ENCODE measurements around the gene PHRF1.

The PHRF1 gene

DNA sequence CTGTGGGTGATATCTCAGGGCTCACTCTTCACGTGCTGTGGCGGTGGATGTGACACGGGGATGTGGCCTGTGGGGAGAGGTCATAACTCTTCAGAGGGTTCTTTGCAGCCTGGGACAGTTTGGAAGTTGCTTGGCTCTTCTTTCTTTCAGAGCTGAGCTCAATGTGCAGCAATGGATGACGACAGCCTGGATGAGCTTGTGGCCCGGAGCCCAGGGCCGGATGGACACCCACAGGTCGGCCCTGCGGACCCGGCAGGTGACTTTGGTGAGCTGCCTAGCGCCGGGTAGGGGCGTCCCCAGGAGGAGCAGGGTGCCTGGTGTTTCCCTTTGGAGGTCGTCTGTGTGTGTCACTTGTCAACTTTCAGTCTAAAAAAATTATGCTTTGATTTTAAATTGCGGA lies 5.1 kb downstream of the PHRF1 start:
- Histone ChIP-seq H3K4me2 (ENCODE audit: low read depth, low read length) (no peak overlapping the region), H3K4me1 (ENCODE audit: low read length) (peaks cover 10% of the 10 kb centered on the region), H3K9ac (ENCODE audit: low read length) (no peak overlapping the region), H2AFZ (ENCODE audit: low read length) (no peak overlapping the region), H3K36me3 (replicated peaks; ENCODE audit: insufficient read depth, low read length) (peaks cover 6% of the 10 kb centered on the region; the same call in 1 of the 2 replicates), H3K9me3 (replicated peaks; ENCODE audit: insufficient read depth, low read length) (no peaks in the 10 kb centered on the region), H3K27ac (ENCODE audit: low read length) (no peak overlapping the region), H3K4me3 (ENCODE audit: low read length) (no peak overlapping the region), H3K79me2 (ENCODE audit: low read length) (peaks cover 81% of the 10 kb centered on the region), H3K9me2 (replicated peaks; ENCODE audit: insufficient read depth, low read length) (no peaks in the 10 kb centered on the region), H3K27me3 (replicated peaks; ENCODE audit: insufficient read depth, low read length) (no peaks in the 10 kb centered on the region), H3F3A (ENCODE audit: insufficient read depth, low read length) (no peaks in the 10 kb centered on the region), H4K20me1 (ENCODE audit: insufficient read depth, low read length) (peaks cover 48% of the 10 kb centered on the region)
- no peak for DNase-seq
- TF ChIP-seq, protein P1, sequence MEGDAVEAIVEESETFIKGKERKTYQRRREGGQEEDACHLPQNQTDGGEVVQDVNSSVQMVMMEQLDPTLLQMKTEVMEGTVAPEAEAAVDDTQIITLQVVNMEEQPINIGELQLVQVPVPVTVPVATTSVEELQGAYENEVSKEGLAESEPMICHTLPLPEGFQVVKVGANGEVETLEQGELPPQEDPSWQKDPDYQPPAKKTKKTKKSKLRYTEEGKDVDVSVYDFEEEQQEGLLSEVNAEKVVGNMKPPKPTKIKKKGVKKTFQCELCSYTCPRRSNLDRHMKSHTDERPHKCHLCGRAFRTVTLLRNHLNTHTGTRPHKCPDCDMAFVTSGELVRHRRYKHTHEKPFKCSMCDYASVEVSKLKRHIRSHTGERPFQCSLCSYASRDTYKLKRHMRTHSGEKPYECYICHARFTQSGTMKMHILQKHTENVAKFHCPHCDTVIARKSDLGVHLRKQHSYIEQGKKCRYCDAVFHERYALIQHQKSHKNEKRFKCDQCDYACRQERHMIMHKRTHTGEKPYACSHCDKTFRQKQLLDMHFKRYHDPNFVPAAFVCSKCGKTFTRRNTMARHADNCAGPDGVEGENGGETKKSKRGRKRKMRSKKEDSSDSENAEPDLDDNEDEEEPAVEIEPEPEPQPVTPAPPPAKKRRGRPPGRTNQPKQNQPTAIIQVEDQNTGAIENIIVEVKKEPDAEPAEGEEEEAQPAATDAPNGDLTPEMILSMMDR (IDR thresholded peaks at IDR 0.05; ENCODE audit: low read length), result no peak

DNA sequence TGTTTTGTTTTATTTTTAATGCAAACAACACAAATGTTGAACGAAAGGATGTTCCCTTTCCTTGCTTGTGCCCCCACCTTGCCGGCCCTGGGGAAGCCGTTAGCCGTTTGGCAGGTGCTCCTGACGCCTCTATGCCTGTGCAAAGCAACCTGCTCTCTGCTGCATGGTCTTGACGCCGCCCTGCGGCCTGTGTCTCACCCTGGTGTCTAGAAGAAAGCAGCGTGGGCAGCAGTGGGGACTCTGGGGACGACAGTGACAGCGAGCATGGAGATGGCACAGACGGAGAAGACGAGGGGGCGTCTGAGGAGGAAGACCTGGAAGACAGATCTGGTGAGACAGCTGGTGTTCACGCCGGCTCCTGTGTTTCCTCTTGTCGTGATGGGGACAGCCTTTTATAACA lies 5.5 kb downstream of the PHRF1 start:
- Histone ChIP-seq H3K36me3 (replicated peaks; ENCODE audit: insufficient read depth, low read length) (peaks cover 6% of the 10 kb centered on the region; the same call in 1 of the 2 replicates), H3K27ac (ENCODE audit: low read length) (no peak overlapping the region), H3K4me3 (ENCODE audit: low read length) (no peak overlapping the region), H3K27me3 (replicated peaks; ENCODE audit: insufficient read depth, low read length) (no peaks in the 10 kb centered on the region), H3K9me2 (replicated peaks; ENCODE audit: insufficient read depth, low read length) (no peaks in the 10 kb centered on the region), H3K9me3 (replicated peaks; ENCODE audit: insufficient read depth, low read length) (no peaks in the 10 kb centered on the region), H3K4me1 (ENCODE audit: low read length) (peaks cover 10% of the 10 kb centered on the region), H2AFZ (ENCODE audit: low read length) (no peak overlapping the region), H3K79me2 (ENCODE audit: low read length) (peaks cover 84% of the 10 kb centered on the region), H4K20me1 (ENCODE audit: insufficient read depth, low read length) (peaks cover 50% of the 10 kb centered on the region), H3K4me2 (ENCODE audit: low read depth, low read length) (no peak overlapping the region), H3F3A (ENCODE audit: insufficient read depth, low read length) (no peaks in the 10 kb centered on the region), H3K9ac (ENCODE audit: low read length) (no peak overlapping the region)
- DNase-seq, result no peak
- no peak for TF ChIP-seq EZH2 (optimal IDR thresholded peaks at IDR 0.05; ENCODE audit: low read depth, low read length)

DNA sequence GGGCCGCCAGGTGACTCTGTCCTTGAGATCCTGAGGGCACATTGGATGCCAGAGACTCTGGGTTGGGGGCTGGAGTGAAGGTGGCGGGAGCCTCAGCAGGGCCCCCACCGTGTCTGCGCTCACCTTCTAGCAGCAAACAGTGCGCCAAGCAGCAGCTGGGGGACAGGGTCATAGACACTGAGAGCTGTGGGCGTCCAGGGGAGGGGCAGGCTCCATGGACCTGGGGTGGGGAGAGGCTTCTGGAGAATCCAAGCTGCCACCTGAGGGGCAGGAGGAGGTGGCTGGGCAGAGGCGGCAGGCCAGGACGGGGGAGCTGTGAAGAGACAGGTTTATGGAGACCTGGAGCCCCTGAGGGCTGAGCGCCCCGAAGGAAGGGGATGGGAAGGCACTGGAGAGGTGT lies 8.0 kb downstream of the PHRF1 start:
- Histone ChIP-seq H2AFZ (ENCODE audit: low read length) (no peak overlapping the region), H3K4me3 (ENCODE audit: low read length) (no peak overlapping the region), H3K9me2 (replicated peaks; ENCODE audit: insufficient read depth, low read length) (no peaks in the 10 kb centered on the region), H3K4me2 (ENCODE audit: low read depth, low read length) (no peak overlapping the region), H4K20me1 (ENCODE audit: insufficient read depth, low read length) (peaks cover 28% of the 10 kb centered on the region), H3F3A (ENCODE audit: insufficient read depth, low read length) (no peaks in the 10 kb centered on the region), H3K36me3 (replicated peaks; ENCODE audit: insufficient read depth, low read length) (peaks cover 15% of the 10 kb centered on the region), H3K4me1 (ENCODE audit: low read length) (no peaks in the 10 kb centered on the region), H3K9me3 (replicated peaks; ENCODE audit: insufficient read depth, low read length) (no peaks in the 10 kb centered on the region), H3K27me3 (replicated peaks; ENCODE audit: insufficient read depth, low read length) (no peaks in the 10 kb centered on the region), H3K9ac (ENCODE audit: low read length) (no peak overlapping the region), H3K27ac (ENCODE audit: low read length) (no peak overlapping the region), H3K79me2 (ENCODE audit: low read length) (peaks cover 80% of the 10 kb centered on the region)
- TF ChIP-seq, protein P1 (IDR thresholded peaks at IDR 0.05; ENCODE audit: low read length), result no peak
- TF ChIP-seq EZH2phosphoT487 (IDR thresholded peaks at IDR 0.05; ENCODE audit: low read length) (no peak), EZH2 (optimal IDR thresholded peaks at IDR 0.05; ENCODE audit: low read depth, low read length) (no peak)
- no peak for DNase-seq

DNA sequence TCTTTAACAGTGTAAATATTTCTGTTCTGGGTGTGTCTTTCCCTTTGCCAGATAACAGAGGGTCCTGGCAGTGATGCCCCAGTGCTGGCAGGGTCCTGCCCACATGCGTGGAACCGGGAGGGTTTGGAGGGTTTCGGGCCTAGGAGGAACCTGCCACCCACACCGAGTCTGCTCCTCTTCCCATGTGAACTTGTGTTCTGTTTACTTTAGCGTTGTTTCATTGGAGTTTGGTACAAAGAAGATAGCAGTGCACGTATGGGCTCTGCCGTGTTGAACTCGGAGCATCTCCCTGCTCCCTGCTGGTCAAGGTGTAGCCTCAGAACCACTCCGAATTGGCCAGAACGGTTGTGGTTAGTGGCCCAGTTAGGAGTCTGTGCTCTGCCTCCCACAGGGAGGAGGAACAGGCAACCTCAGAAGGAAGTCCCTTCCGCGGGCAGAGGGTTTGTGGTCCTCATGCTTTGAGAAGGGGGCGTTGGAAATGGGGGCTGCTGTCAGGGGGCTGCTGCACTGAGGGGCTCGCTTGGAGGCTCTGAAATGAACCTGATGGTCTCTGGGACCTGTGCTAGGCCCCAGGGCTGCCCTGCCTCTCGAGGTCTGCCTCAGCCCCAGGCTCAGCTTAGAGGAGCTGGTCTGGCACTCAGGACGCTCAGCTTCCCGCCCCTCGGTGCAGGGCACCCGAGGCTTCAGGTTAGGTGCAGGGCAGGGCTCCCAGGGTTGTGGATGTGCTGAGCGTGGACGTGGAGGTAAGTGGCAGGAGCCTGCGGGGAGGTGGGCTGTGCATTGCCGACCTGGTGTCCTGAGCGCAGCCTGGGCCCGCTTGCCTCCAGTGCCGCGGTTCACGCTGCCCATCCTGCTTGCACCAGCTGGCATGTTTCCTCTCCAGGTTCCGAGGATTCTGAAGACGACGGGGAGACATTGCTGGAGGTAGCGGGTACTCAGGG lies 10.4 kb downstream of the PHRF1 start:
- no peak overlapping the region for H3K9ac ChIP-seq (ENCODE audit: low read length)
- no peak overlapping the region for H2AFZ ChIP-seq (ENCODE audit: low read length)
- H3K79me2 ChIP-seq (ENCODE audit: low read length), result peaks cover 75% of the 10 kb centered on the region
- no peak for TF ChIP-seq EZH2phosphoT487 (IDR thresholded peaks at IDR 0.05; ENCODE audit: low read length)
- TF ChIP-seq, protein P1 (IDR thresholded peaks at IDR 0.05; ENCODE audit: low read length), result no peak
- no peak for TF ChIP-seq EZH2 (optimal IDR thresholded peaks at IDR 0.05; ENCODE audit: low read depth, low read length)
- no peaks in the 10 kb centered on the region for H3F3A ChIP-seq (ENCODE audit: insufficient read depth, low read length)
- 0 out of 2 replicates have a peak, but pooled peaks cover 8% of the 10 kb centered on the region for H4K20me1 ChIP-seq (ENCODE audit: insufficient read depth, low read length)
- no peak for DNase-seq
- no peaks in the 10 kb centered on the region for H3K4me1 ChIP-seq (ENCODE audit: low read length)
- no peaks in the 10 kb centered on the region for H3K9me2 ChIP-seq (replicated peaks; ENCODE audit: insufficient read depth, low read length)
- H3K9me3 ChIP-seq (replicated peaks; ENCODE audit: insufficient read depth, low read length), result no peaks in the 10 kb centered on the region
- no peak overlapping the region for H3K4me3 ChIP-seq (ENCODE audit: low read length)
- no peaks in the 10 kb centered on the region for H3K27me3 ChIP-seq (replicated peaks; ENCODE audit: insufficient read depth, low read length)
- H3K36me3 ChIP-seq (replicated peaks; ENCODE audit: insufficient read depth, low read length), result peaks cover 15% of the 10 kb centered on the region
- no peak overlapping the region for H3K27ac ChIP-seq (ENCODE audit: low read length)
- no peak overlapping the region for H3K4me2 ChIP-seq (ENCODE audit: low read depth, low read length)
